ENCODE results near the gene KIF12.

Gene KIF12

DNA sequence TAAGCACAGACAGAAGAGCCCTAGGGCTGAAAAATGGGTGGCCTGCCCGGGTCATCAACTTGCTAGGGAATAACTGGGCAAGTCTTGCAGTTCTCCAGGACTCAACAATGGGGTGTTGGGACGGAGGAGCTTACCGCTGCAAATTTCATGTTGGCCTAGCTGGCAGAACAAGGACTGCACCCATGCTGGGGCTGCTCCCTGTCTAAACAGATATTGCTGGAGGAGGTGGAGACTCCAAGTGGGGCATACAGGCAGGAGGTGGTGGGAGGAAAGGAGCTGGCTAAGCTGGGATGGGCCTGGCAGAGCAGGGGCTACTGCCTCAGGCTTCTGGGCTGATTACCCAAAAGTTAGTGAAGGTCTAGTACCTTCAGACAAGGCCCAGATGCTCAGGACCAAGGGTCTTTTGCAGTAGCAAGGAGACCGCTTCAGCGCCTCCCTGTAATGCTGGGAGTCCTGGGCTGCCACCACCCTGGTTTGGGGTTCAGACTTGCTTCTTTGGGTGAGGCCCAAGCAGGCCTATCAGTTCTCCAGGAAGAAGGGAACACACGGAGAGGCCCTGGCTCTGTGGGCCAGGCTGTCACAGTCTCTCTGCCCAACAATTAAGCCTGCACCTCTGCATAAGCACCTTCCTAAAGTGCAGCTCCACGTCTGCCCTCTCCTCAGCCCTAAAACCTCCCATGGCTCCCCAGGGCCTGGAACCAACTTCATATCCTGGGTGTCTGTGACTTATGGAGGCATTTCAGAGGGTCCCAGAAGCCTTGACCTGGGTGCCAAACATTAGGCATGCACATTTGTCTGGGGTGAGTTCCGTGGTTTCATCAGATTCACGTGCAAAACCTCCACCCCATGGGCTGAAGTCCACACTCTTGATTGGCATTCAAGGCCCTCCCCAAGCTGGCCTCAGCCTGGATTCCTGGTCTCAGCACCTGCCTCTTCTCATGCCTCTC is 24.2 kb upstream of the KIF12 start:
- no peak for DNase-seq

DNA sequence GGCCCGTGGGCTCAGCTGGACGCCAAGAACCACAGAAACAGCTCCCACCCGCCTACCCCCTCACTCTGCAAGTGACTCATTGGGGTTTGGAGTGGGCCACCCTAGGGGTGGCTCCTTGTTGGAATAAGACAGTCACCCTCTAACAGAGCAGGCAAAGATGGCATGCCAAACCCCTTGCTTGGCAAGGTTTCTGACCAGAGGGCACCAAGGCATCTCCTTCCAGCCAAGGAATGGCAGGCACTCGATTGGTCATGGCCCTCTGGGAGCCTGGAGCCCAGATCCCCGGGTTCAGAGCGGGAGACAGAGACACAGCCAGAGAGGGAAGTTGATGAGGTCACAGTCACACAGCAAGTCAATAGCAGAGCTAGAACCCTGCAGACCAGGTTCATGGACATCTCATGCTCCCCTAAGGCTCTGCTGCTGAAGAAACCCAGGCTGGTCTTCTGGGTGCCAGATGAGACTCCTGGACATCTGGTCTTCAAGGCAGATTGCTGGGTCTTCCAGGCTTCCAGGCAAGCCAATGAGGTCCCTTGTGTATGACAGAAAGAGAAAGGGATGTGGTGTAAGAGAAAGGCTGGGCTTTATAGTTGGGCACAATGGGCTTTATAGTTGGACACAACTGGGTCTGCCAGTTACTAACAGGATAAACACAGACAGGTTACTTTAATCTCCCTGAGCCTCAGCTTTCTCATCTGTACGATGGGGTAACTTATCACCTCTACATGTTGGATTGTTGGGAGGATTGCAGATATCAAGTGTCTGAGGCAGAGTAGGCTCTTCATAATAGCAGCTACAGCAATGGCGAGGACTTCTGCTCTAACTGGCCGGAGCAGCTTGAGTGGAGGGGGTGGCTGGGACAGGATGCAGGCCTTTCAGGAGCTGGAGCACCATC is 23.3 kb upstream of the KIF12 start:
- DNase-seq: no peak

DNA sequence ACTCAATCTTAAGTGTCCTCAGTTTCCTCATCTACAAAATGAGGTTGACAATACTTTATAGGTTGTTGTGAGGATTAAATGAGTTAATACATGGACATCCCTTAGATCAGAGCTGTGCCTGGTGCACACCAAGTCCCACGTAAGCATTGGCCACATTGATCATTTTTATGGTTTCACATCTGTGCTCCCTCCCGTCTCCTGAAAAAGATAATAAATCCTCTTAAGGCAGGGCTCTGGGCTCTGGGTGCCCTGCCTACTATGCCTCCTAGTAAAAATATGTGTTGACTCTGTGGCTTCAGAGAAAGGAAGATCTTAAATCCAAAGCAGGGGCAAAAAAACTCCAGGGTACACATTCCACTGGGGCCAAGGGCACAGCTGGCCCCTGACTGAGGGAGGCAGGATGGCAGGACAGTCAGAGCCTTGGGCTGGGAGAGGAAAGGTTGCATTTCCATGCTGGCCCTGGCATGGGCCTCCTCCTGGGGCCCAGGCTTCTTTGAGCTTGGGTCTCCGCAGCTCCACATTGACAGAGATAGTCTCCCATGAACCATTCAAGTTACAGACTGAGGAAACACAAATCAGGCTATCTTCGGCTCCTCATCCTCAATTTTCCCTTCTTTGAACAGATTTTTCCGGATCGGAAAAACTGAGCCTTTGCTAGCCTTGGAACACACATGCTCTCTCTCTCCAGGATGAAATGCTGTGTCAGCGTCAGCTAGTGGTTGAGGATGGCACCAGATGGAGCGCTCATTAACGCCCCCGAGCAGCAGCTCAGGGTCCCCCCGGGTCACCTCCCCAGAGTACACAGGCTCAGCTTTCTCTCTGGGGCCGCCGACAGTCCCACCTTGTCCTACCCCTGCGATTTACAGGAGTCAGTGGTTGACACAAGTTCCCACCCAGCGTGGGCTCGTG is 22.4 kb upstream of the KIF12 start:
- DNase-seq: no peak

DNA sequence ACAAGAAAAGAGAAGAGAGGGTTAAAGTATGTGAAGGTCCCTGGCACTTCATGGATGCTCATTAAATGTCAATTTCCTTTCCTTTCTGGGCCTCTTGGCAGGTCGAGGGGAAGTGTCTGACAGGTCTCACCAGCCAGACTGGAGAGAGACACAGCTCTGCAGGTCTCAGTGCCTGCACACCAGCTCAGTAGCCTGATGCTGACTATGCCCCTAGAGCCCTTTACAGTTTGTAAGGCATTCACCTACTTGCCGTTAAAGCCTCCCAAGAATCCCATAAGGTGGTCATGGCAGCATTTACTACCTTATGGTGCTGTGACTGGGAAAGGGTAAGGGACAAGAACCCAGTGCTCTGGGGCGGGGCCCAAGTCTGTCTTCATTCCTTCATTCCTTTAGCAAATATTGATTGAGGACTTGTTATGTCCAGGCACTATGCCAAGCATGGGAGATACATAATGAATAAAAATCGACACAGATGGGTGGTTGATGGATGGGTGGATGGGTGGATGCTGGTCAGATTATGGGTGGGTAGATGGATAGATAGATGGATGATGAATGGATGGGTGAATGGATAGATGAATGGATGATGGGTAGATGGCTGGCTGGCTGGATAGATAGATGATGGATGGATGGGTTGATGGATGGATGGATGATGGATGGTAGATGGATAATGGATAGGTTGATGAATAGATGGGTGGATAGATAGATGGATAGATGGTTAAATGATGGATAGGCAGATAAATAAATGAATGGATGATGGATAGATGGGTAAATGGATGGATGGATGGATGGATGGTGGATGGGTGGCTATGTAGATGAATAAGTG is 21.3 kb upstream of the KIF12 start:
- no peak for DNase-seq

DNA sequence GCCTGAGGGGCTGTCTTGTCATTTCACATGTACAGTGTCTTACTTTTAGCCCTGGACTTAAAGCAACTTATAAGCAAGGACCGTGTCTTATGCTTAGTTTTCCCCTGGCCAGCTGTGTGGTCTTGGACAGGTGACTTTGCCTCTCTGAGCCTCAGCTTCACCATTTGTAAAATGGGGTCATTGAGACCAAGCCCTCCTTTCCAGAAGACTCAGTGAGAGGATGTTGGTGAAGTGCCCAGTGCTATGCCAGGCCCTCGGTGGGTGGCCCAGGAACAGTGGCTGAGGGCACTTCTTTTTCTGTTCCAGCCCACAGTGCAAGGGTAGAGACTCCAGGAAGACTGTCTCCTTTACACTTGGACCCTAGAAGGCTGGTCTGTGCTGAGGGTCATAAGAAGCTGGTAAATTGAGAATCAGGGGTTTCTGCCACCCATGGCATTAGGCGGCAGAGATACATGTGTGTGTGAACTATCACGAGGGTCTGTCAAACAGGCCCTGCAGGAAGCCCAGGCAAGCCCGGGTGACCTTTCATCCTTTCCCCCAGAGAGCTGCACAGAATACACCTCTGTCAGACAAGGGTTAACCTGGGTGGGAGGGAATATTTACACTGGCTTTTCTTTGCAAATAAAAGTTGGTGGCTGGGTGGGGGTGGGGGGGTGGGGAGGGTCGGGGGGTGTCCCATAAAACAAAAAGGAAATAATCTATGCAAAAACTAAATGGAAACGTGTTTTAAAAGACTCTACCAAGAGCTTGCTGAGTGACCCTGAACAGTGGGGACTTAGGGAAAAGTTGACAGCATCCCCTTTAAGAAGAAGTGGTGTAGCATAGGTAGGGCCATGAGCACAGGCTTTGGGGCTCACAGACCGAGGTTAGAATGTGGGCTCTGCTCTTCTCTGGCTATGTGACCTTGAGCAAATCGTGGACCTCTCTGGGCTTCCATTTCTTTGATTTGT is 20.4 kb upstream of the KIF12 start:
- no peak for DNase-seq

DNA sequence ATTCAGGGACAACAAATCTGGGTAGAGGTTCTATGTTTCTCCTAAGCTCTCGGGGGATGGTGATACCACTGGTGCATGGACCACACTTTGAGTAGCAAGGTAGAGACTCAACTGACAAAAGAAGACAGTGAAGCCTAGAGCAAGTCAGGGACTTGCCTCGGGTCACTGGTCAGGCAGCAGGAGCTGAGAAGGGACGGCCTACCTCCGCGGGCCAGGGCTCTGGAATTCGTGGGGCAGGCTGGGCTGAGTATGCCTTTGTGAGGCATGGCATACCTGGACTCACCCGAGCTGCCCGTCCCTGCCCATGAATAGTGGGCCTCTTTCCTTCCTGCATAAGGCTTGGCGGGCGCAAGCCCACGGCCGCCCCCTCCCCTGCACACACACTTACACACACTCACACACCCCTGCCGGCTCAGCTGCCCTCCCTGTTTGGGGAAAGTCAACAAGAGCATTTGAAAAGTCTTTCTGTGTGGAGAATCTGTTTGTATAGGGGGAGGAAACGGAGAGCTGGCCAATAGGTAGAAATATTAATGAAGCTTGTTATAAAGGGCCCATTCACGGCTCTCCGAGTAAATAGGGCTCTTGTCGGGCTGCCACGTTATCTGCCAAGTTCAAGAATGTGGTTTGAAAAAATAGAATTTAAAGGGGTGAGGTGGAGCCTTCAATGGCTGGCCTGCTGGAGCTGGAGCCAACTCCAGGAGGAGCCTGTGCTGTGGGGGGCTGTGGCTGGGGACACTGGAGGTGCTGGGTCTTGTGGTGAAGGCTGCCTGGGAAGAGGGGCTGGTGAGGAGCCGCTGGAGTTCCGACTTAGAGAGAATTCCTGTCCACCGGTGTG is 19.1 kb upstream of the KIF12 start:
- DNase-seq: no peak

DNA sequence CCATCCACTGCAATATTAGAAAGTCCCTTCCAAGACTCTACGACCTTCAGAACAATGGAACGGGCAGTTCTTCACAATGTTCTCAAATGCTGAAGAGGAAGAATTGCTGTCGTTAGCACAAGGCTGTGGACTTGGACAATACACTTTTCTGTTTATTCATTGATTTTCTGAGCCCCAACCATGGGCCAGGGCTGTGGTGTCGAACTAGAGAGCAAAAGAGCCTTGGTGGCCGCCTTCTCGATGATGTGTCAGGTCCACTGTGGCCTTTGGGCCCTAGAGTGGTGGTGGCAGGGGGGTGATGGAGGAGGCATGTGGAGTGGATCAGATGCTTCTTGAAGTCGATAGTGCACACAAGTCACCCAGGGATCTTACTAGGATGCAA is 18.5 kb upstream of the KIF12 start:
- DNase-seq: no peak

DNA sequence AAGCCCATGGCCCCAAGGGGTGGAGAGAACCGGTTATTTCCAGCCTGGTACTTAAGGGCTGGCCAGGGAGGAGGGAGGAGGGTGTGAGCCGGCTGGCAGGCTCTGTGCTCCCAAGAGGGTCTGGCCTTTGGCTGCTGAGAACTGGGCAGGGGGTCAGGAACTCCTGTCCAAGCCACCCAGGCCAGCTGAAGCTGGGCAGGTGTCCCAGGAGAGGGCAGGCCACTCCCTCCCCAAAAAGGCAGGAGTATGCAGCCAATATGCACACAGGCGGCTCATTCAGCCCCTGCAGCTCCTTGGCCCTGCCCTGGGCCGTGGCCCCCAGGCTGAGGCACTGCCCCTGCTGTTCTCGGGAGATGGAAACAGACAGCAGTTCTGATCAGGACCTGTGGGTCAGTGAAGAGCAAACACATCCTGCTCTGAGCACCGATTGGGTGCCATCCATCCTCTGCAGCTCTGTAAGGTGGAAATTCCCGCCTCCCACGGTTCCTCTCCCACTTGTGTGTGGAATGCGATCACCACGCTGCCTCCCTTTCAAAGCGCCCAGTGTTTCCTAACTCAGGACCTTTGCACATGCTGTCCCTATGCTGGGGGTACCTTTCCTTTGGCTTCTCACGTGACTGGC is 17.1 kb upstream of the KIF12 start:
- no peak for DNase-seq

DNA sequence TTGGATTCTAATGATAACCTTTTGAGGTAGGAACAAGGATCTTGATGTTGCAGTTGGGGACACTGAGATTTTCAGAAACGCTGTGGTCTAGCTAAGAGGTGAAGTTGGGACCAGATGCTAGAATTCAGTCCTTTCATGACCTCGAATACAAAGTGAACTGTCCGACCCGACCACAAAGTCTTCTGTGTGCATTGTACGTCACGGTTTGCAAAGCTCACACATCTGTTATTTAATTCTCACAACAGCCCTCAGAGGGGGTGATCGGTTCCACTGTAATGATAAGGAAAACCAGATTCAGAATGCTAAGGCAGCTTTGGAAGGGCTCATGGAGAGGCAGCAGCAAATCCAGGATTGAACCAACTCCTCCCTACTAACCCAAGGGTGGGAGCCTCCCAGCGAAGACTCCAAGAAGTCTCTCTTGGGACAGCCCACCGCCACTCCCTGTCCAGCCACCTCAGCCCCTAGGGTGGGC is 16.6 kb upstream of the KIF12 start:
- DNase-seq: no peak

DNA sequence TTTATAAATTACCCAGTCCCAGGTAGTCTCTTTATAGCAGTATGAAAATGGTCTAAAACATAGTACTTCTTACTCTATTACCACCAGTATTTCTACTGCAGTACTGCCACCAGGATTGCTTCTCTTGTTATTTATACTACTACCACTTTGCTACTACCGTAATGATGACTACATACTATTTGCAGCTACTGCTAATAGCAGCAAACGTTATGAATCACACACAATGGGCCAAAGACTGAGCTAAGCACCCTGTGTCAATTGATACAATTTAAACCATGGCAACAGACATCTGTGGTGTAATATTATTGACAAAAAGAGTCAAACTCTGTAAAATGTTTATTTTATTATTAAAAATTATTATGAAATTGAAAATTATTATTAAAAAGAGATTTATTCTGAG is 15.3 kb upstream of the KIF12 start:
- no peak for DNase-seq

DNA sequence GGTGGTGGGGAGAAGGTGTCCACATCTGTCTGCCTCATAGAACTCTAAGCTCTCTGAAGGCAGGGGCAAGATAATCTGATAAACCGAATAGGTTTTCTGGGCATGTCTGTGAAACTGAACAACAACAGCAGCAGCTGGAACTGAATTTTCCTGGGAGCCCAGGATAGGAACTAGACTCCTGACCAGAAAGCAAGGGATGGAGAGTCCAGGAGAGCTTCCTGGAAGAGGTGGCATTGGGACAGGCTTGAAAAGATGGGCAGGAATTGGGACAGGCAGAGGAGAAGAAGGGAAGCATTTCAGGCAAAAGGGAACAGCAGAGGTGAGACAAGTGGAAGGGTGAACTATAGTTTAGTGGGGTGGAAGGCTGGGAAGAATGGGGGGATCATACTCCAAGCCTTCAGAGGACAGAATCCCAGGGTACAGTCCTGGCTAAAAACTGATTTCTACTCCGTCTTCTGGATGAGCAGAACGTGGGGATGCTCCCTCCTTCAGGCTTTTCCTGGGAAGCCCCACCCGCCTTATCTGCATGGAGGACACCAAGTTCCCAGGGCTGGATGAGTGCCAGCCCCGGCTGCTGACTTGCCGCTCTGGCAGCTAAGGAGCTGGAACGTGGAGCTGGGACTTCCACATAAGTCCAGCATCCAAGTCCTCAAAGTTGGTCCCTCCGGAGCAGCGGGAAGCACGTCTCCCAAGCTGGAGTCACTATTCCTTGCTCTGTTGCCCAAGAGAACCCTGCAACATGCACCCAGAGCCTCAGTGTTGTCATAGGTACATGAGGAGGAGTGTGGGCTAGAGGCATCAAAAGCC is 13.9 kb upstream of the KIF12 start:
- no peak for DNase-seq

DNA sequence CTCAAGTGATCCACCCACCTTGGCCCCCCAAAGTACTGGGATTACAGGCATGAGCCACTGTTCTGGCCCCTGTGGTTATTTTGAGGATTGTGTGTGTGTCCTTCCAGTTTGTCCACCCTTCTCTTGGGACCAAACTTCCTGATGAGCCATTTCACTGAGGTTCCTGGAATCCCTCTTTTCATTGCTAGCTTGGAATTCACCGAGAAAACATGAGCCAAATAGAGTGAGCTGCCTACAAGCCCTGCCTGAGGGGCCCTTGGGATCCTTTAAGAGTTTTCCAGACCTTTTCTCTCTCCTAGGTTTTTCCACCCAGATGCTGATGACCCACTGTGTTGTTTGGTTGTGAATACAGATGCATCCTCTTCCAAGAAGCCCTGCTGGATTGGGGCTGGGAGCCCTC is 13.2 kb upstream of the KIF12 start:
- DNase-seq: no peak

DNA sequence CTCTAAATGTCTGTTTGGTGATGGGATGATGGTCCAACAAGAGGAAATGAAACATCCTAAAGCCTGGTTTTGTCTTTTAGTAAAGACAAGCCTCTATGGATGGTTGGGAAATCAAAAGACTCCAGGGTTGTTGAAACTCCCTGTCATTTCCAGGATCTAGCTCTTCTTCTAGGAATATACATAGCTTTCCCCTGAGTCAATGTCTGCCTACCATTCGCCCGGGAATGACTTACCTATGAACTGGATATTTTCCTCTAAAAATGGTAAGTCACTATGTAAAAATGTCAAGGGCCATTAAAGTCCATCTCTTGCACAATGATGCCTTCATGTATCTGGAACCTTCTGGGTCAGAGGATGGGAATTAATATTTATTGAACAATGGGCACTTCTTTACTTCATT is 11.1 kb upstream of the KIF12 start:
- DNase-seq: no peak

DNA sequence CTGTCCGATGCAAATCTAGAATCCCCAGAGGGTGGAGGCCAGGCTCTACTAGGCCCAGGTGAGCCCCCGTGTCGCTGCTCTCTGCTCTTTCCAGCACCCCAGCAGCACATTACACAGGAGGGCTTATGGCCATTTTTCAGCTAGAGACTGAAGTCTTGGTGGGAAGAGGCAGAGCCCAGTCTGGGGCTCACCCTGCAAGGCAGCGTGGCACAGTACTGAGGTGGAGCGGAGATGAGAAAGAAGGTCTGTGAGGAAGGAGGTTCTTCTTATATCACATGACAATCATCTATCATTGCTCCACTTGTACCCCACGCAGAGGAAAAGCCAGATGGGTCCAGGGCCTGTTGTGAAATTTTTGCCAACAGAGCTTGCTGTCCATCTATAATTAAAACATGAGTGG is 10.0 kb upstream of the KIF12 start:
- DNase-seq: no peak

DNA sequence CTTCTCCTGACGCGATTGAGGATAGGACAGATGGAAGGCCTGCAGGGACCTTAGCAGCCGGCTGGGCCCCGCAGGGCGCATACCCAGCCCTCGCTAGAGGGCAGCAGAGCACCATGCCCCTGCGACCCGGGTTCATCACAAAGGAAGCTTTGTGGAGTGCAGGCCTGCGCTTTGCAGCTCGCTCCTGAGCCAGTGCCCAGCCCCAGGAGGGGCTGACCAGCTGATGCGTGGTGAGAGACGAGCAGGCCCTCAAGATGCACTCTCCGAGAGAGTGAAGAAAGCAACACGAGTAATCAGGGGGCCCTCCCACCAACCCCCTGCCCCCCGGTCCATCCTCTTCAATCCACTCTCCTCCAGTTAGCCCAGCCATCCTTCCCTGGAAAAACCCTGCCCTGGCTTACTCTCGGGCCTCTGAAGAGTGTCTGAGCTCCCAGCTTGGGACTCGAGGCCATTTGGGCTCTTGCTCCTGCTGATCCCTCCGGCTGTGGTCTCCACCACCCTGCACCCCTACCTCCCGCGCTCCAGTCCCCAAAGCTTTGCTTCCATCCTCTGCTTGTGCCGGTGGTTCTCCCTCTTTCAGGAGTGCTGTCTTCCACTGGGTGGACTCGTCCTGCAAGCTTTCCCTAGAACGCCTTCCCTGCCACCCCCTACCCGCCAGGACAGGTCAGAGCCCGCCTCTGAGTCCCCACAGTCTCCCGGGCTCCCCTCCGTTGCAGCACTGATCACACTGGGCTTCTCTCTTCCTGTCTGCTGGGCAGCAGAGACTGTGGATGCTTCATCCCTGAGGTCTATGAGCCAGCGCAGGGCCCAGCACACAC is 9.1 kb upstream of the KIF12 start:
- peak; percentile 46 for DNase-seq

DNA sequence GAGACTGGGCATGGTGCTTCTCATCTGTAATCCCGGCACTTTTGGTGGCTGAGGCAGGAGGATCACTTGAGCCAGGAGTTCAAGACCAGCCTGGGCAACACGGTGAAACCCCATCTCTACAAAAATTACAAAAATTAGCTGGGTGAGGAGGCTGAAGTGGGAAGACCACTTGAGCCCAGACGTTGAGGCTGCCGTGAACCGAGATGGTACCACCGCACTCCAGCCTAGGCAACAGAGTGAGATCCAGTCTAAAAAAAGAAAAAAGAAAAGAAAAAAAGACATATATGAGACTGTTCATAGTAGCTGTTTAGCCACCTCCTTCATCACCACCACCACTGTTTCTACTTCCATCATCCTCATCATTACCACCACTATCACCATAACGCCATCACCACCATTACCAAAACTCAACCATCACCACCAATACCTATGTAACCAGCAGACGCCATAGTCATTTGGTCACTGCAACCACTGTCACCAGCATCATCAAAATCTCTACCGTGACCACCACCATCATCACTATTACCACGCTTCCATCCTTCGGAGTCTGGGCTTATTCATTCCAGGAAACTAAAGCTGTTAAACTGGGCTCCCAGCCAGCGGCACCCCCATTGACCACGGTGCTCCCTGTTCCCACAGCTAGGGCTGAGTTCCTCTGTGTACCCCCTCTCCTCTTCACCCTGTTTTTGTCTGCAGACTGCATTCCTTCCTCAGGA is 8.4 kb upstream of the KIF12 start:
- no peak for DNase-seq

DNA sequence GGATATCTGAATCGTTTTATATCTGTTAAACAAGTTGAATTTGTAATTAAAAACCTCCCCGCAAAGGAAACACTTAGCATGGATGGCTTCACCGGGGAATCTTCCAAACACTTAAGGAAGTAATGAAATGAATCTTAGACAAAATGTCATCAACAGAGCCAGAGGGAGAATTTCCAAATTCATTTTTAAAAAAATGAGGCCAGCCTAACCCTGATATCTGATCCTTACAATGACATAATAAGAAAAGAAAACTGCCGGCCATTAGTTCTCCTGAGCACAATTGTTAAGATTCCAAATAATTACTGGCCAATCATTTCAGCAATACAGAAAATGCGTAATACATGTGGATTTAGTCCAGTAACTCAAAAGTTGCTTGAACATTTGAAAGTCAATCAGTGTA is 6.1 kb upstream of the KIF12 start:
- no peak for DNase-seq

Measured in amniotic stem cell (primary cell).